ENCODE results near the gene NRG2.

NRG2 gene

DNA sequence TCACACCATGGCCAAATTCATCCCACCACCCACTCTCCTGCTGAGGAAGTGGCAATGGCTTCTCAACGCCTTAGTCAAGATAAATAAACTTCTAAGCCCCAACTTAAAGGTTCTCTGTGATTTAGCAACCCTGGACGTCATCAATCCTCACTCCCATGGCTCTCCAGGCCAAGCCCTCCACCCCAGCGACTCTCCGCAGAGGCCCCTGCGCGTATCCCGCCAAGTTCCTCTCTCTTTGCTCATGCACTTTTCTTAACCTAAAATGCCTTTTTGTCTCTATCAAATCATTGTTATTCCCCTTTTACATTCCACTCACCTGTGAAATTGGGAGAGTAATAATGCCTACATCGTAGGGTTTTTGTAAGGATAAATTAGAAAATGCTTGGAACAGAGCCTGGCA lies 88.6 kb downstream of the NRG2 start:
- Histone ChIP-seq H3K27ac (ENCODE audit: low read depth, low read length) (no peak overlapping the region), H3K27me3 (ENCODE audit: control insufficient read depth in 1 of 2, insufficient read depth in 2 of 2, low read length in 2 of 2) (peaks cover 3 to 4% of the 10 kb centered on the region in 2 donors), H3K4me1 (ENCODE audit: control insufficient read depth in 1 of 2, insufficient read depth in 2 of 2, low read length in 2 of 2) (no peaks in the 10 kb centered on the region), H3K9ac (ENCODE audit: low read depth in 1 of 2, low read length in 2 of 2) (no peak overlapping the region), H3K9me3 (ENCODE audit: control insufficient read depth in 1 of 2, low read length in 2 of 2) (no peaks in the 10 kb centered on the region), H3K4me3 (ENCODE audit: low read depth in 1 of 2, low read length in 2 of 2) (no peak overlapping the region), H3K36me3 (ENCODE audit: control insufficient read depth in 1 of 2, insufficient read depth in 2 of 2, low read length in 2 of 2) (no peaks in the 10 kb centered on the region)

DNA sequence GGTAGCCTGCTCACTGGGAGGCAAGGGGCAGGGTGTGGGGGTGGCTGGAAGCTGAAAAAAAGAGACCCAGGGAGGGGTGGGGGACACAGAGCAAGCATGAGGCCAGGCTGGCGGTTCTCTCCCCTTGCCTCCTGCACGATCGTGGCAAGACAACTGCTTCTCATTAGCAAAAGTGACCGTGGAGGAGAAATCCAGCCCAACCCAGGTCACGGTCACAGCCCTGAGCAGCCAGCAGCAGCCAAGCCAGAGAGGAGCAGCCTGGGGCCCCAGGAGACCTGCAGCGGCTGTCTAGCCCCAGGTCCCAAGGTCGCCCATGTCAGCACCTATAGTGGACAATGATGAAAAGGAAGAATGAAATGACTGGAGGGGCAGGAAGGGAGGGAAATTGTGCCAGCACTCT lies 89.1 kb downstream of the NRG2 start:
- no peak overlapping the region for H3K27ac ChIP-seq (ENCODE audit: low read depth, low read length)
- no peaks in the 10 kb centered on the region for H3K4me1 ChIP-seq (ENCODE audit: control insufficient read depth in 1 of 2, insufficient read depth in 2 of 2, low read length in 2 of 2)
- no peaks in the 10 kb centered on the region for H3K36me3 ChIP-seq (ENCODE audit: control insufficient read depth in 1 of 2, insufficient read depth in 2 of 2, low read length in 2 of 2)
- no peaks in the 10 kb centered on the region for H3K9me3 ChIP-seq (ENCODE audit: control insufficient read depth in 1 of 2, low read length in 2 of 2)
- no peak overlapping the region for H3K4me3 ChIP-seq (ENCODE audit: low read depth in 1 of 2, low read length in 2 of 2)
- no peak overlapping the region for H3K9ac ChIP-seq (ENCODE audit: low read depth in 1 of 2, low read length in 2 of 2)
- H3K27me3 ChIP-seq (ENCODE audit: control insufficient read depth in 1 of 2, insufficient read depth in 2 of 2, low read length in 2 of 2): peaks cover 3 to 4% of the 10 kb centered on the region in 2 donors

DNA sequence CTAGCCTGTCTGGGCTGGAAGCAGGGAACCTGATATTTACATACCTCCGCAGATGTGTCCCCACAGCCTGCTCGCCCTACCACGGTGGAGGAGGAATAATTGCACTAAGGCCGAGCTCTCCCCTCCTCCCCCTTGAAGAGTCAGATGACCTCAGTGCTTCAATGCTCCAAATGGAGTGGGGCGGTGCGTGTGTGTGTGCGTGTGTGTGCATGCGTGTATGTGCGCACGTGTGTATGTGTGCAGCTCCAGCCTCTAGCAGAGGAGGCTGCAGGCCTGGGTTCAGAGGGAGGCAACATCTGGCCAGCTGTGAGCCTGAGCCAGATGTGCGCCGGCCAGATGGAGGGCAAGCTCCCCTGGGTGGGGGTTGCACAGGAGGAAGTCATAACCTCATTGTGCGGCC lies 90.5 kb downstream of the NRG2 start:
- H3K4me3 ChIP-seq (ENCODE audit: low read depth in 1 of 2, low read length in 2 of 2): no peak overlapping the region
- H3K4me1 ChIP-seq (ENCODE audit: control insufficient read depth in 1 of 2, insufficient read depth in 2 of 2, low read length in 2 of 2): no peaks in the 10 kb centered on the region
- H3K9me3 ChIP-seq (ENCODE audit: control insufficient read depth in 1 of 2, low read length in 2 of 2): no peaks in the 10 kb centered on the region
- no peaks in the 10 kb centered on the region for H3K36me3 ChIP-seq (ENCODE audit: control insufficient read depth in 1 of 2, insufficient read depth in 2 of 2, low read length in 2 of 2)
- H3K27ac ChIP-seq (ENCODE audit: low read depth, low read length): no peak overlapping the region
- no peak overlapping the region for H3K9ac ChIP-seq (ENCODE audit: low read depth in 1 of 2, low read length in 2 of 2)
- H3K27me3 ChIP-seq (ENCODE audit: control insufficient read depth in 1 of 2, insufficient read depth in 2 of 2, low read length in 2 of 2): peaks cover 3 to 4% of the 10 kb centered on the region in 2 donors

DNA sequence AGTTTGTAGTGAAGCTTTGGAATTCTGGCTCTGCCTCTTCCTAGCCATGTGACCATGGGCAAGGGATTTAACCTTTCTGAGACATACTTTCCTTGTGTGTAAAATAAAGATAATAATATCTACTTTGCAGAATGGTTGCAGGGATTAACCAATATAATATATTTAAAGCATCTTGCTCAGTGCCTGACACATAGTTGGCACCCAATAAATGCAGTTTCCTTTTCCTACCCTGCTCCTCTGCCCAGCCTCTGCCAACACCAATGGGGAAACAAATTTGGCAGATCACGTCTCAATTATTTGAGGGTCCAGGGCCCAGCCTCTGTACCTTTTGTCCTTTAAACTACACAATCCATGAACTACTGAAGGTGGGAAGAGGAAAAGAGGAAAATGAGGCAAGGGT lies 91.1 kb downstream of the NRG2 start:
- no peaks in the 10 kb centered on the region for H3K4me1 ChIP-seq (ENCODE audit: control insufficient read depth in 1 of 2, insufficient read depth in 2 of 2, low read length in 2 of 2)
- no peaks in the 10 kb centered on the region for H3K36me3 ChIP-seq (ENCODE audit: control insufficient read depth in 1 of 2, insufficient read depth in 2 of 2, low read length in 2 of 2)
- no peak overlapping the region for H3K4me3 ChIP-seq (ENCODE audit: low read depth in 1 of 2, low read length in 2 of 2)
- no peak overlapping the region for H3K27ac ChIP-seq (ENCODE audit: low read depth, low read length)
- H3K9me3 ChIP-seq (ENCODE audit: control insufficient read depth in 1 of 2, low read length in 2 of 2): no peaks in the 10 kb centered on the region
- H3K9ac ChIP-seq (ENCODE audit: low read depth in 1 of 2, low read length in 2 of 2): no peak overlapping the region
- H3K27me3 ChIP-seq (ENCODE audit: control insufficient read depth in 1 of 2, insufficient read depth in 2 of 2, low read length in 2 of 2): peaks cover 3 to 4% of the 10 kb centered on the region in 2 donors

DNA sequence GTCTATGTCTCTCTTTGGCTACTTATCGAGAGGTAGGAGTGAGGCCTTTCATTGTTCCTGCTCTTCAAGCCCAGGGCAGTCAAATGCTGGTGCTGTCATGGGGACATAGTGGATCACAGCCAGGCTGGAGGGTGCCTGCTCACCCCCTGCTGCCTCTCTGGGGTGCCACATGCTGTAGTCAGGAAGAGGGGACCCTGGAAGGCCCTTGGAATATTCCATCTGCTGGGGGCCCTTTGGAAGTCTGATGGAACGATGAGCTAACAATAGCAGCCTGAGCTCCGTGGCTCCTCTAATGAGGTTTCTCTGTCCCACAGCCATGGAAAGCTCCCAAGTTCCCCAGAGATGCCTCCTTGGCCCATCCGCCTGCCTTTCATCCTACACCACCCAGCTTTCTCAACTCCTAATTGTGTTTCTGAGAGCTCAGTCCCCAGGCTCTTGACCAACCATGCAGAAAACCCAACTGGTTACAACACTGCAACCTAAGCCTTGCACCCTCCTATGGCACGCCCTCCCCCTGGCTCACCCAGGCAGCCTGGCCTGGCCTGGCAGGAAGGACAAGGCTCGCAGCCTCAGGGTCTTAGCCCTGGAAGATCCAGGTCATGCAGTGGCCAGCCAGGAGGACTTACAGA lies 91.7 kb downstream of the NRG2 start:
- Histone ChIP-seq H3K9me3 (ENCODE audit: control insufficient read depth in 1 of 2, low read length in 2 of 2) (no peaks in the 10 kb centered on the region), H3K36me3 (ENCODE audit: control insufficient read depth in 1 of 2, insufficient read depth in 2 of 2, low read length in 2 of 2) (no peaks in the 10 kb centered on the region), H3K4me1 (ENCODE audit: control insufficient read depth in 1 of 2, insufficient read depth in 2 of 2, low read length in 2 of 2) (no peaks in the 10 kb centered on the region), H3K27ac (ENCODE audit: low read depth, low read length) (no peak overlapping the region), H3K4me3 (ENCODE audit: low read depth in 1 of 2, low read length in 2 of 2) (no peak overlapping the region), H3K27me3 (ENCODE audit: control insufficient read depth in 1 of 2, insufficient read depth in 2 of 2, low read length in 2 of 2) (peaks cover 3 to 4% of the 10 kb centered on the region in 2 donors), H3K9ac (ENCODE audit: low read depth in 1 of 2, low read length in 2 of 2) (no peak overlapping the region)

DNA sequence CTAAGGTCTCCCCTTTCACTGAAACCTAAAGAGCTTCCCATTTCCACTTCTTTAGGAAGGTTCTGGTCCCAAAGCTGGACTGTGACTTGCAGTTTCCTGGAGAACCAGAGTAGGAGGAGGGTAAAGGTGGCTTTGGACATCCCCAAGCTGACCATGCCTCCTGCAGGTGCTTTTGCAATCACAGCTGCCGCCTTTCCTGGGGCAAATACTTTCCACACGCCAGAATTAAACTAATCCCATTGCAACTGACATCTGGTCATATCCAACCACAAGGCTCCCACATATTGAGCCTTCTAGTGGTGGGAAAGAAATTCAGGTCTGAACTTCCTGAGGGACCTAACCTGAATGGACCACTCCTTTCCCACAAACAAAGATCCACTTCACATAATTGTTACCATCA lies 92.7 kb downstream of the NRG2 start:
- peaks cover 0 to 3% of the 10 kb centered on the region in 2 donors for H3K27me3 ChIP-seq (ENCODE audit: control insufficient read depth in 1 of 2, insufficient read depth in 2 of 2, low read length in 2 of 2)
- H3K9ac ChIP-seq (ENCODE audit: low read depth in 1 of 2, low read length in 2 of 2): no peak overlapping the region
- H3K27ac ChIP-seq (ENCODE audit: low read depth, low read length): no peak overlapping the region
- no peaks in the 10 kb centered on the region for H3K9me3 ChIP-seq (ENCODE audit: control insufficient read depth in 1 of 2, low read length in 2 of 2)
- H3K4me3 ChIP-seq (ENCODE audit: low read depth in 1 of 2, low read length in 2 of 2): no peak overlapping the region
- H3K36me3 ChIP-seq (ENCODE audit: control insufficient read depth in 1 of 2, insufficient read depth in 2 of 2, low read length in 2 of 2): no peaks in the 10 kb centered on the region
- no peaks in the 10 kb centered on the region for H3K4me1 ChIP-seq (ENCODE audit: control insufficient read depth in 1 of 2, insufficient read depth in 2 of 2, low read length in 2 of 2)

DNA sequence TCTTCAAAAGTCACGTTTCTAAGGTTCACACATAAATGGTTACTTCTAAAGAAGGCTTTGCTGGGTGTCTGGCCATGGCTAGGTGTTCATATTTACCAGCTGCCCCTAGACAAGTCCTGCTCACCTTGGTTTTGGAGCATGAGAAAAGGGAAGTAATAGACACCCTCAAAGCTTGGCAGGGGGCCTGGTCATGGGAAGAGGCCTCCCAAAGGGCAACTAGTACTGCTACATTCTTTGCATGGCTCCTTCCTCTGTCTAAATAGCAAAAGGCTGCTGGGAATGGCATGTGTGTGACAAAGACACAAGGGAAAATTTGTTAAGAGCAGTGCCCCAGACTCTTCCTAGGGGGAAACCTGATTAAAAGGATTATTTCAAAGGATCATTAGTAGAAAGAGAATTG lies 93.4 kb downstream of the NRG2 start:
- peaks cover 0 to 3% of the 10 kb centered on the region in 2 donors for H3K27me3 ChIP-seq (ENCODE audit: control insufficient read depth in 1 of 2, insufficient read depth in 2 of 2, low read length in 2 of 2)
- no peak overlapping the region for H3K4me3 ChIP-seq (ENCODE audit: low read depth in 1 of 2, low read length in 2 of 2)
- no peak overlapping the region for H3K9ac ChIP-seq (ENCODE audit: low read depth in 1 of 2, low read length in 2 of 2)
- no peaks in the 10 kb centered on the region for H3K9me3 ChIP-seq (ENCODE audit: control insufficient read depth in 1 of 2, low read length in 2 of 2)
- no peaks in the 10 kb centered on the region for H3K36me3 ChIP-seq (ENCODE audit: control insufficient read depth in 1 of 2, insufficient read depth in 2 of 2, low read length in 2 of 2)
- H3K27ac ChIP-seq (ENCODE audit: low read depth, low read length): no peak overlapping the region
- no peaks in the 10 kb centered on the region for H3K4me1 ChIP-seq (ENCODE audit: control insufficient read depth in 1 of 2, insufficient read depth in 2 of 2, low read length in 2 of 2)

DNA sequence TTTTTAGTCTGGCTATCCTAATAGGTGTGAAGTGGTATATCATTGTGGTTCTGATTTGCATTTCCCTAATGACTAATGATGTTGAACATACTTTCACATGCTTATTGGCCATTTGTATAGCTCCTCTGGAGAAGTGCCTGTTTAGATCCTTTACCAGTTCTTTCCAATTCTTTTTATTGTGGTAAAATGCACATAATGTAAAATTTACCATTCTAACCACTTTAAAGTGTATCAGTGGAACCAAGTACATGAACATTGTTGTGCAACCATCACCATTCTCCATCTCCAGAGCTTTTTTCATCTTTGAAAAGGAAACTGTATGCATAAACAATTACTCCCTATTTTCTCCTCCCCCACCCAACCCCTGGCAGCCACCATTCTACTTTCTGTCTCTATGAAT lies 95.4 kb downstream of the NRG2 start:
- Histone ChIP-seq H3K4me1 (ENCODE audit: control insufficient read depth in 1 of 2, insufficient read depth in 2 of 2, low read length in 2 of 2) (no peaks in the 10 kb centered on the region), H3K9me3 (ENCODE audit: control insufficient read depth in 1 of 2, low read length in 2 of 2) (peaks cover under 1 to 2% of the 10 kb centered on the region in 2 donors), H3K9ac (ENCODE audit: low read depth in 1 of 2, low read length in 2 of 2) (no peak overlapping the region), H3K27me3 (ENCODE audit: control insufficient read depth in 1 of 2, insufficient read depth in 2 of 2, low read length in 2 of 2) (peaks cover 0 to 3% of the 10 kb centered on the region in 2 donors), H3K36me3 (ENCODE audit: control insufficient read depth in 1 of 2, insufficient read depth in 2 of 2, low read length in 2 of 2) (no peaks in the 10 kb centered on the region), H3K4me3 (ENCODE audit: low read depth in 1 of 2, low read length in 2 of 2) (no peak overlapping the region), H3K27ac (ENCODE audit: low read depth, low read length) (no peak overlapping the region)

DNA sequence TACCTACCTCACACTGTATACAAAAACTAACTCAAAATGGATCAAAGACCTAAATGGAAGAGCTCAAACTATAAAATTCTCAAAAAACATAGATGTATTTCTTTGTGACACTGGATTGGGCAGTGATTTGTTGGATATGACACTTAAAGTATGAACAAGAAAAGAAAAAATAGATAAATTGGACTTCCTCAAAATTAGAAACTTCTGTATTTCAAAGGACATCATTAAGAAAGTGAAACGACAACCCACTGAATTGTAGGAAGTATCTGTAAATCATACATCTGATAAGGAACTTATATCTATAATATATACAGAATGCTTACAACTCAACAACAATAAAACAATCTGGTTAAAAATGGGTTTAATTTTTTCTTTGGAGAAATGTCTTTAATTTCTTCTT lies 96.7 kb downstream of the NRG2 start:
- no peaks in the 10 kb centered on the region for H3K36me3 ChIP-seq (ENCODE audit: control insufficient read depth in 1 of 2, insufficient read depth in 2 of 2, low read length in 2 of 2)
- no peak overlapping the region for H3K9ac ChIP-seq (ENCODE audit: low read depth in 1 of 2, low read length in 2 of 2)
- H3K27me3 ChIP-seq (ENCODE audit: control insufficient read depth in 1 of 2, insufficient read depth in 2 of 2, low read length in 2 of 2): peaks cover 0 to 3% of the 10 kb centered on the region in 2 donors
- no peak overlapping the region for H3K27ac ChIP-seq (ENCODE audit: low read depth, low read length)
- H3K9me3 ChIP-seq (ENCODE audit: control insufficient read depth in 1 of 2, low read length in 2 of 2): peaks cover 7% of the 10 kb centered on the region in 2 donors
- no peaks in the 10 kb centered on the region for H3K4me1 ChIP-seq (ENCODE audit: control insufficient read depth in 1 of 2, insufficient read depth in 2 of 2, low read length in 2 of 2)
- H3K4me3 ChIP-seq (ENCODE audit: low read depth in 1 of 2, low read length in 2 of 2): no peak overlapping the region

DNA sequence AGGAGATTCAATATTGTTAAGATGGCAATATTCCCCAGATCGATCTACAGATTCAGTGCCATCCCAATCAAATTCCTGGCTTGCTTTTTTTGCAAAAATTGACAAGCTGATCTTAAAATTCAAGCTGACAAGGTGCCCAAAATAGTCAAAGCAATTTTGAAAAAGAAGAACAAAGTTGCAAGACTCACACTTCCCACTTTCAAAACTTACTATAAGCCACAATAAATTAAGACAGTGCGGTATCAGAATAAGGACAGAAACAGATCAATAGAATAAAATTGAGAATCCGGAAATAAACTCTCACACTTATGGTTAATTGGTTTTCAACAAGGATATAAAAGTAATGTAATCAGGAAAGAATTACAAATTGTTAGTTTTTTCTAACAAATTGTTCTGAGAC lies 97.1 kb downstream of the NRG2 start:
- H3K4me1 ChIP-seq (ENCODE audit: control insufficient read depth in 1 of 2, insufficient read depth in 2 of 2, low read length in 2 of 2): no peaks in the 10 kb centered on the region
- H3K4me3 ChIP-seq (ENCODE audit: low read depth in 1 of 2, low read length in 2 of 2): no peak overlapping the region

DNA sequence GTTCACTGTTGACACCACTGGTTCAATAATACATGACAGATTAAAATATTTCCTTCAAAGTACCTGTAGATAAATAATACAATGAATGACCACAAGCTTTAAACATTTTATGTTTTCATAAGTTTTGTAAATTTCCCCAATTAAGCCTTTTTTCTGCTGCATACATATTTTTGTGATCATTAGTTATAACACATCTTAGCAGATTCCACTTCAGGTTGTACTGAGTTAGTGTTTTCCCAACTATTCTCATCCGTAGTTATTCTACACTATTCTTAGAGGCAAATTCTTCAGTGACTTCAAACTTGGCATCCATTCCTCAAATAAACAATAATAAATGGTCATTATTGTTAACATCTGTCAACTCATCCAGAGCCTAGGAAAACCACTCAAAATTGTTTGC lies 100.9 kb downstream of the NRG2 start:
- H3K27me3 ChIP-seq (ENCODE audit: control insufficient read depth in 1 of 2, insufficient read depth in 2 of 2, low read length in 2 of 2): no peaks in the 10 kb centered on the region
- no peak overlapping the region for H3K27ac ChIP-seq (ENCODE audit: low read depth, low read length)
- H3K9me3 ChIP-seq (ENCODE audit: control insufficient read depth in 1 of 2, low read length in 2 of 2): peaks cover 7% of the 10 kb centered on the region in 2 donors
- no peaks in the 10 kb centered on the region for H3K36me3 ChIP-seq (ENCODE audit: control insufficient read depth in 1 of 2, insufficient read depth in 2 of 2, low read length in 2 of 2)
- no peak overlapping the region for H3K9ac ChIP-seq (ENCODE audit: low read depth in 1 of 2, low read length in 2 of 2)
- H3K4me3 ChIP-seq (ENCODE audit: low read depth in 1 of 2, low read length in 2 of 2): no peak overlapping the region
- H3K4me1 ChIP-seq (ENCODE audit: control insufficient read depth in 1 of 2, insufficient read depth in 2 of 2, low read length in 2 of 2): no peaks in the 10 kb centered on the region

More for the DNA sequence above, 97.1 kb downstream of the NRG2 start:
- Histone ChIP-seq H3K36me3 (ENCODE audit: control insufficient read depth in 1 of 2, insufficient read depth in 2 of 2, low read length in 2 of 2) (no peaks in the 10 kb centered on the region), H3K9me3 (ENCODE audit: control insufficient read depth in 1 of 2, low read length in 2 of 2) (peaks cover 7% of the 10 kb centered on the region in 2 donors), H3K27ac (ENCODE audit: low read depth, low read length) (no peak overlapping the region), H3K9ac (ENCODE audit: low read depth in 1 of 2, low read length in 2 of 2) (no peak overlapping the region), H3K27me3 (ENCODE audit: control insufficient read depth in 1 of 2, insufficient read depth in 2 of 2, low read length in 2 of 2) (peaks cover 0 to 3% of the 10 kb centered on the region in 2 donors)

All from duodenal mucosa (tissue), 2 donors.